MV-4-11 (cell line): ENCODE measurements around the gene RAB32.

Source experiments
- DNase-seq: peaks from one replicate; lab custom pipeline; 2025; lab: John Stamatoyannopoulos, UW

RAB32 gene

GRCh38 chr6:146582857-146583256, 39.2 kb downstream of the RAB32 start:
- DNase-seq = peak; percentile 96

GRCh38 chr6:146583966-146584365, 40.3 kb downstream of the RAB32 start:
- no peak for DNase-seq

GRCh38 chr6:146587459-146587858, 43.8 kb downstream of the RAB32 start:
- peak; percentile 74 for DNase-seq

GRCh38 chr6:146590492-146590891, 46.9 kb downstream of the RAB32 start:
- peak; percentile 10 for DNase-seq

GRCh38 chr6:146592451-146592850, 48.8 kb downstream of the RAB32 start:
- DNase-seq = no peak

GRCh38 chr6:146593986-146594385, 50.4 kb downstream of the RAB32 start:
- DNase-seq = peak; percentile 79

GRCh38 chr6:146594495-146594894, 50.9 kb downstream of the RAB32 start:
- peak; percentile 89 for DNase-seq

- peak; percentile 100 for DNase-seq
Observed at GRCh38 chr6:146595972-146596731, 52.5 kb downstream of the RAB32 start.

- peak; percentile 78 for DNase-seq
Observed at GRCh38 chr6:146598772-146599405, 55.3 kb downstream of the RAB32 start, which contains the start of gene ADGB. TSS of gene ADGB (plus strand) at chr6:146598972. CDS start at chr6:146599041, 69 bp downstream.

- DNase-seq = no peak
Observed at GRCh38 chr6:146601352-146601751, 57.7 kb downstream of the RAB32 start.

GRCh38 chr6:146602526-146602925, 58.9 kb downstream of the RAB32 start:
- no peak for DNase-seq
